Adrenal gland (tissue), 12 donors: ENCODE results near the gene PARP12. TPM values are rescaled to one million over a fixed set of nuclear protein-coding genes. Genes with fewer than 3 reads are reported as not detected.

ENCODE experiments used
- DNase-seq, 7 donors: peaks; one replicate each; pipeline ENCODE4 v3.0.0-alpha.2; 2019 to 2020
- H3K27ac ChIP-seq, 5 donors: fragments of 200-600 bp; sonication (generic) in 4 of 5; 1 replicate in 3 of 5; 2 replicates in 2 of 5; pipeline versions ENCODE4 v1.5.1 to v1.8.0; 2016 to 2020; ENCODE audit warnings: mild to moderate bottlenecking in 1 of 5
- H3K27me3 ChIP-seq: fragments of 200-600 bp; 2 replicates; pipeline ENCODE4 v1.8.0; 2021
- H3K36me3 ChIP-seq, 2 donors: fragments of 200-600 bp; replicated peaks in 1 of 2; 1 replicate in 1 of 2; 2 replicates in 1 of 2; pipeline versions ENCODE4 v1.5.1 to v1.8.0; 2018 to 2022
- H3K4me1 ChIP-seq, 2 donors: fragments of 200-600 bp; replicated peaks in 1 of 2; 1 replicate in 1 of 2; 2 replicates in 1 of 2; pipeline versions ENCODE4 v1.5.1 to v1.8.0; 2018 to 2021
- H3K4me3 ChIP-seq, 4 donors: fragments of 200-600 bp; sonication (generic) in 3 of 4; one replicate each; pipeline ENCODE4 v1.5.1; 2016 to 2018
- H3K9me3 ChIP-seq, 3 donors: fragments of 200-600 bp; sonication (generic) in 1 of 3; replicated peaks in 1 of 3; 1 replicate in 2 of 3; 2 replicates in 1 of 3; pipeline versions ENCODE4 v1.5.1 to v1.8.0; 2016 to 2021
- CTCF ChIP-seq, 6 experiments: fragments of 450-650 bp in 4 of 6; fragments of 200-600 bp in 2 of 6; sonication (generic) in 1 of 6; IDR thresholded peaks; 1 replicate in 5 of 6; 2 replicates in 1 of 6; pipeline versions ENCODE4 v1.5.1 to v1.8.0; 2016 to 2021; ENCODE audit warnings: antibody characterized with exemption in 6 of 6, mild to moderate bottlenecking in 2 of 6, moderate library complexity in 1 of 6
- POLR2A ChIP-seq, 2 donors: fragments of 450-650 bp; IDR thresholded peaks; one replicate each; pipeline ENCODE4 v1.6.1; 2017; ENCODE audit warnings: antibody characterized with exemption in 2 of 2, mild to moderate bottlenecking in 2 of 2, moderate library complexity in 1 of 2
- WGBS, 4 donors: extraction: QIAGEN DNeasy Blood & Tissue Kit in 2 of 4; methylation state at CpG; one replicate each; pipeline versions ENCODE4 v1.1.5 to v1.1.7; 2013 to 2017; 5-methylcytosine and 5-hydroxymethylcytosine counted together
- intact Hi-C, 2 donors: fragments of 100-400 bp; cut with DNase I; formaldehyde crosslinking; loops; one replicate each; pipeline versions ENCODE4 v1.14.1 to v1.15.0; 2022 to 2023
- polyA plus RNA-seq, 3 donors: library from polyadenylated mRNA; stranded (reverse); fragments of 200-250 nt in 2 of 3; fragments of 350-450 nt in 1 of 3; fragmentation: Illumina TruSeq in 1 of 3; extraction: RNeasy Lipid Tissue Mini Kit (QIAGEN cat#74804) in 1 of 3; gene quantifications; one replicate each; pipeline ENCODE4 v1.2.3, GENCODE V29; 2013 to 2014
- total RNA-seq, 9 donors: library from RNA; depleted of rRNA in 4 of 9; stranded (reverse); fragments of >200 nt in 4 of 9; fragments of 120-200 nt in 1 of 9; fragmentation: NEBNext Ultra II Directional in 1 of 9; extraction: Animal tissue kit (Norgen Biotek cat#: 25700) in 1 of 9; gene quantifications; one replicate each; pipeline versions ENCODE4 v1.1.0 to v1.2.4, GENCODE V29; 2013 to 2023
- donor health status: healthy with polysubstance abuse.
- donor health status: Bipolar disorder and iron deficiency.
- donor health status: DM: yes; HTN: yes; CAD: no.
- donor health status: DM: no; HTN: no; CAD: no.
- donor health status: DM: no; HTN: no; CAD: no.
- donor health status: DM: yes; HTN: yes; CAD: no.

The PARP12 gene
- total and polyA plus RNA-seq, 12 donors = 11.5 to 49.4 (median 24.1) TPM

GRCh38 chr7:139993169-139993568 lies 69.6 kb downstream of the PARP12 start:
- H3K36me3 ChIP-seq = no peaks in the 10 kb centered on the region
- H3K4me3 ChIP-seq = no peak overlapping the region
- no peak for DNase-seq
- WGBS, 4 donors = 85 to 92% (median 88%) methylated on average over 8 of the region's 8 CpGs
- no peaks in the 10 kb centered on the region for H3K4me1 ChIP-seq
- intact Hi-C loops = no loop called here
- no peaks in the 10 kb centered on the region for H3K27me3 ChIP-seq
- TF ChIP-seq POLR2A (IDR thresholded peaks at IDR 0.05) (no peak), CTCF (IDR thresholded peaks at IDR 0.05) (no peak)
- no peak overlapping the region for H3K27ac ChIP-seq
- no peaks in the 10 kb centered on the region for H3K9me3 ChIP-seq

- 82 to 88% (median 84%) methylated on average over 14 of the region's 14 CpGs for WGBS, 4 donors
- TF ChIP-seq CTCF (IDR thresholded peaks at IDR 0.05) (no peak), POLR2A (IDR thresholded peaks at IDR 0.05) (no peak)
- H3K9me3 ChIP-seq = no peaks in the 10 kb centered on the region
- H3K4me1 ChIP-seq = no peaks in the 10 kb centered on the region
- no peaks in the 10 kb centered on the region for H3K36me3 ChIP-seq
- intact Hi-C loops = no loop called here
- no peak for DNase-seq
- H3K27me3 ChIP-seq = no peaks in the 10 kb centered on the region
- H3K4me3 ChIP-seq = no peak overlapping the region
- H3K27ac ChIP-seq = no peak overlapping the region
Observed at GRCh38 chr7:139992353-139993044, 70.3 kb downstream of the PARP12 start.

- intact Hi-C loops = no loop called here
- TF ChIP-seq CTCF (IDR thresholded peaks at IDR 0.05) (no peak), POLR2A (IDR thresholded peaks at IDR 0.05) (no peak)
- H3K36me3 ChIP-seq = no peaks in the 10 kb centered on the region
- DNase-seq = no peak
- no peaks in the 10 kb centered on the region for H3K9me3 ChIP-seq
- H3K27me3 ChIP-seq = no peaks in the 10 kb centered on the region
- 85 to 91% (median 90%) methylated on average over 2 to 6 of the region's 6 CpGs for WGBS, 4 donors
- H3K4me3 ChIP-seq = no peak overlapping the region
- H3K27ac ChIP-seq = no peak overlapping the region
- H3K4me1 ChIP-seq = no peaks in the 10 kb centered on the region
Observed at GRCh38 chr7:139991911-139992310, 70.8 kb downstream of the PARP12 start.

GRCh38 chr7:139991269-139991666 lies 71.5 kb downstream of the PARP12 start:
- no peak for DNase-seq
- Histone ChIP-seq H3K36me3 (no peaks in the 10 kb centered on the region), H3K27ac (no peak overlapping the region), H3K4me3 (no peak overlapping the region), H3K4me1 (no peaks in the 10 kb centered on the region), H3K27me3 (no peaks in the 10 kb centered on the region), H3K9me3 (no peaks in the 10 kb centered on the region)
- intact Hi-C loops = no loop called here
- 65 to 81% (median 72%) methylated on average over 5 of the region's 5 CpGs for WGBS, 4 donors
- TF ChIP-seq CTCF (IDR thresholded peaks at IDR 0.05) = no peak
- no peak for TF ChIP-seq POLR2A (IDR thresholded peaks at IDR 0.05)
